K562 (cell line): ENCODE data around the gene AQP1. TPM values are rescaled to one million over a fixed set of nuclear protein-coding genes. Genes with fewer than 3 reads are reported as not detected.

Source experiments
- ATAC-seq: fragments of 200-7000 bp; cut with Tn5 transposase; 3 replicates; pipeline ENCODE4 v1.9.1; 2020; ENCODE audit warnings: moderate library complexity
- BruUV-seq: library from RNA; stranded (reverse); fragments of 400-500 nt; replicated peaks from 2 replicates; lab custom pipeline; 2021; lab: Mats Ljungman, UMichigan
- CTCF ChIA-PET: fragments of 300-600 bp; formaldehyde crosslinking; extraction: SDS; loops from one replicate; lab custom pipeline; 2021; ENCODE audit warnings: low intra/inter-chr PET ratio; lab: Yijun Ruan, JAX
- POLR2A ChIA-PET: fragments of 300-600, 350-650 bp; sonication (Branson Sonifier 250); formaldehyde crosslinking; extraction: SDS; loops from one replicate; lab custom pipeline; 2021; ENCODE audit warnings: antibody characterized with exemption, inconsistent platforms; lab: Yijun Ruan, JAX
- DNase-seq, 4 experiments: peaks; one replicate each; pipeline versions ENCODE4 v3.0.0 to v3.0.0-alpha.2; 2011 to 2018; ENCODE audit warnings: low spot score in 3 of 4, mixed read lengths in 3 of 4; ENCODE audit errors: extremely low read depth in 1 of 4
- FAIRE-seq: peaks from 2 replicates; lab custom pipeline; 2011; peaks lifted over from hg19 to GRCh38; lab: Jason Lieb, UNC
- H2AFZ ChIP-seq: 2 replicates; pipeline ENCODE4 v1.6.0; 2011; ENCODE audit warnings: low read depth, low read length, control low read depth, inconsistent platforms
- H3K27ac ChIP-seq: fragments of 200-600 bp; 3 replicates; pipeline ENCODE4 v1.8.0; 2011; ENCODE audit warnings: low read depth, mild to moderate bottlenecking, control low read depth, inconsistent platforms, low read length, moderate library complexity, mixed read lengths; ENCODE audit errors: extremely low read depth
- H3K27me3 ChIP-seq, 2 experiments: fragments of 300-600 bp in 1 of 2; 2 replicates in 1 of 2; 3 replicates in 1 of 2; pipeline versions ENCODE4 v1.6.0 to v1.8.0; 2011; ENCODE audit warnings: inconsistent platforms in 2 of 2, low read length in 2 of 2, mild to moderate bottlenecking in 1 of 2, mixed read lengths in 1 of 2, moderate library complexity in 1 of 2; ENCODE audit not compliant: control insufficient read depth in 2 of 2, insufficient read depth in 2 of 2
- H3K36me3 ChIP-seq: fragments of 300-600 bp; 3 replicates; pipeline ENCODE4 v1.8.0; 2011; ENCODE audit warnings: mild to moderate bottlenecking, low read length, inconsistent platforms; ENCODE audit not compliant: control insufficient read depth, insufficient read depth
- H3K4me1 ChIP-seq, 2 experiments: fragments of 200-600 bp in 1 of 2; replicated peaks in 1 of 2; 2 replicates in 1 of 2; 3 replicates in 1 of 2; pipeline versions ENCODE4 v1.5.1 to v1.8.0; 2011; ENCODE audit warnings: inconsistent platforms in 2 of 2, low read length in 2 of 2, mild to moderate bottlenecking in 1 of 2, mixed read lengths in 1 of 2, moderate library complexity in 1 of 2; ENCODE audit not compliant: control insufficient read depth in 2 of 2, insufficient read depth in 2 of 2
- H3K4me2 ChIP-seq: 2 replicates; pipeline ENCODE4 v1.6.1; 2011; ENCODE audit warnings: low read length, control low read depth, inconsistent platforms, mixed read lengths; ENCODE audit not compliant: insufficient read depth
- H3K4me3 ChIP-seq: fragments of 200-600 bp; sonication (generic), shearing (Covaris generic); 2 replicates; pipeline ENCODE4 v1.5.1; 2016; ENCODE audit warnings: control low read depth, inconsistent platforms
- H3K79me2 ChIP-seq: fragments of 200-600 bp; 3 replicates; pipeline ENCODE4 v1.8.0; 2011; ENCODE audit warnings: low read length, inconsistent platforms; ENCODE audit not compliant: control insufficient read depth, insufficient read depth
- H3K9ac ChIP-seq, 2 experiments: 2 replicates each; pipeline versions ENCODE4 v1.6.0 to v1.6.1; 2011; ENCODE audit warnings: low read depth in 2 of 2, low read length in 2 of 2, control low read depth in 1 of 2, inconsistent platforms in 1 of 2, mild to moderate bottlenecking in 1 of 2, mixed read lengths in 1 of 2; ENCODE audit not compliant: insufficient read depth in 1 of 2
- H3K9me1 ChIP-seq: one replicate; pipeline ENCODE4 v1.6.0; 2011; ENCODE audit warnings: inconsistent platforms, mild to moderate bottlenecking, low read length, moderate library complexity; ENCODE audit not compliant: control insufficient read depth, insufficient read depth
- H3K9me3 ChIP-seq: replicated peaks from 2 replicates; pipeline ENCODE4 v1.5.1; 2011; ENCODE audit warnings: low read depth, low read length, inconsistent platforms; ENCODE audit not compliant: control insufficient read depth, insufficient read depth
- H4K20me1 ChIP-seq: replicated peaks from 2 replicates; pipeline ENCODE4 v1.6.1; 2011; ENCODE audit warnings: low read length, inconsistent platforms, mixed read lengths; ENCODE audit not compliant: control insufficient read depth, insufficient read depth
- ADNP ChIP-seq: fragments of 200-800 bp; sonication (Bioruptor generic); IDR thresholded peaks from 2 replicates; pipeline ENCODE4 v1.6.1; 2016; ENCODE audit warnings: missing genetic modification characterization, missing compliant biosample characterization
- BCOR ChIP-seq: fragments of 450-650 bp; IDR thresholded peaks from 2 replicates; pipeline ENCODE4 v1.6.1; 2016
- JUND ChIP-seq, 2 experiments: IDR thresholded peaks; 2 replicates in 1 of 2; 3 replicates in 1 of 2; pipeline ENCODE4 v1.6.1; 2011; ENCODE audit warnings: borderline replicate concordance in 2 of 2, low read depth in 2 of 2, low read length in 2 of 2, improper control_type of control experiment in 1 of 2, missing biosample characterization in 1 of 2, missing genetic modification characterization in 1 of 2, missing genetic modification reagents in 1 of 2
- KDM1A ChIP-seq, 2 experiments: fragments of 450-650 bp; IDR thresholded peaks; 2 replicates each; pipeline ENCODE4 v1.6.1; 2016; ENCODE audit warnings: mild to moderate bottlenecking in 2 of 2
- PCBP2 ChIP-seq: fragments of 200-400 bp; formaldehyde crosslinking; IDR thresholded peaks from 2 replicates; pipeline ENCODE4 v1.6.1; 2018; ENCODE audit warnings: low read length, low read depth, mild to moderate bottlenecking, moderate library complexity; ENCODE audit not compliant: poor library complexity, severe bottlenecking
- RBM25 ChIP-seq: fragments of 200-400 bp; formaldehyde crosslinking; IDR thresholded peaks from 2 replicates; pipeline ENCODE4 v1.6.1; 2018; ENCODE audit warnings: low read length, low read depth, moderate library complexity; ENCODE audit not compliant: severe bottlenecking
- TAF15 ChIP-seq: fragments of 200-400 bp; formaldehyde crosslinking; IDR thresholded peaks from 2 replicates; pipeline ENCODE4 v1.6.1; 2017; ENCODE audit warnings: mild to moderate bottlenecking, low read depth, low read length, moderate library complexity
- TRIM24 ChIP-seq, 2 experiments: fragments of 450-650 bp; IDR thresholded peaks; 2 replicates each; pipeline ENCODE4 v1.6.1; 2016
- ZFP36 ChIP-seq: fragments of 150-350 bp; IDR thresholded peaks from 2 replicates; pipeline ENCODE4 v1.6.1; 2018; ENCODE audit warnings: low read length, low read depth; ENCODE audit not compliant: partially characterized antibody
- ZFX ChIP-seq: sonication (generic); formaldehyde crosslinking; IDR thresholded peaks from 2 replicates; pipeline ENCODE4 v1.8.0; 2022; ENCODE audit warnings: mild to moderate bottlenecking, missing genetic modification reagents, moderate library complexity
- ZNF146 ChIP-seq: IDR thresholded peaks from one replicate; pipeline ENCODE4 v1.6.1; 2018; ENCODE audit warnings: missing compliant biosample characterization; ENCODE audit not compliant: unreplicated experiment
- ZNF583 ChIP-seq: fragments of 250-450 bp; sonication (Bioruptor Pico); IDR thresholded peaks from 2 replicates; pipeline ENCODE4 v1.4.0; 2020
- WGBS: fragments of 100-300 bp; shearing (Covaris generic); methylation state at CpG from one replicate; pipeline ENCODE4 v1.1.6; 2016; ENCODE audit warnings: low coverage, mixed read lengths; ENCODE audit not compliant: insufficient coverage; ENCODE audit errors: missing lambda C conversion rate; 5-methylcytosine and 5-hydroxymethylcytosine counted together
- in situ Hi-C: fragments of 300-500 bp; cut with MboI; formaldehyde crosslinking; loops from 4 replicates; pipeline ENCODE4 v1.15.0; 2018; ENCODE audit warnings: inconsistent platforms, mixed read lengths
- intact Hi-C: fragments of 100-400 bp; cut with micrococcal nuclease; formaldehyde crosslinking; loops from 2 replicates; pipeline ENCODE4 v1.14.2; 2022
- polyA plus RNA-seq, 8 experiments: library from polyadenylated mRNA; depleted of rRNA in 4 of 8; stranded (reverse) in 5 of 8; unstranded in 3 of 8; fragments of >200 nt; fragmentation: Nextera tagmentation in 2 of 8; fragmentation: Illumina TruSeq in 1 of 8; extraction: Ambion mirVana in 2 of 8; extraction: Trizol in 1 of 8; gene quantifications; 2 replicates each; pipeline versions ENCODE4 v1.2.1 to v1.2.3, GENCODE V29; 2011 to 2014; ENCODE audit warnings: inconsistent platforms in 1 of 8, missing spikeins in 1 of 8
- total RNA-seq, 7 experiments: library from RNA; depleted of rRNA in 6 of 7; stranded (reverse); fragments of >200 nt in 6 of 7; fragmentation: Illumina TruSeq in 2 of 7; extraction: Trizol in 2 of 7; gene quantifications; 2 replicates each; pipeline versions ENCODE4 v1.2.1 to v1.2.3, GENCODE V29; 2011 to 2021; ENCODE audit warnings: low replicate concordance in 1 of 7
- TF ChIP-seq, protein P1 (sequence below): fragments of 250-450 bp; sonication (Bioruptor Pico); IDR thresholded peaks from 2 replicates; pipeline ENCODE4 v1.5.0; 2022; ENCODE audit warnings: mild to moderate bottlenecking
- TF ChIP-seq, protein P2 (sequence below): fragments of 450-650 bp; IDR thresholded peaks from 2 replicates; pipeline ENCODE4 v1.6.1; 2017; ENCODE audit warnings: mild to moderate bottlenecking, moderate library complexity

The AQP1 gene
- total and polyA plus RNA-seq, 9 of the 15 experiments (the other 6 are each of a cell fraction or from before 2014, with no cell fraction given): 0.18 to 12.6 (median 4.1) TPM

DNA sequence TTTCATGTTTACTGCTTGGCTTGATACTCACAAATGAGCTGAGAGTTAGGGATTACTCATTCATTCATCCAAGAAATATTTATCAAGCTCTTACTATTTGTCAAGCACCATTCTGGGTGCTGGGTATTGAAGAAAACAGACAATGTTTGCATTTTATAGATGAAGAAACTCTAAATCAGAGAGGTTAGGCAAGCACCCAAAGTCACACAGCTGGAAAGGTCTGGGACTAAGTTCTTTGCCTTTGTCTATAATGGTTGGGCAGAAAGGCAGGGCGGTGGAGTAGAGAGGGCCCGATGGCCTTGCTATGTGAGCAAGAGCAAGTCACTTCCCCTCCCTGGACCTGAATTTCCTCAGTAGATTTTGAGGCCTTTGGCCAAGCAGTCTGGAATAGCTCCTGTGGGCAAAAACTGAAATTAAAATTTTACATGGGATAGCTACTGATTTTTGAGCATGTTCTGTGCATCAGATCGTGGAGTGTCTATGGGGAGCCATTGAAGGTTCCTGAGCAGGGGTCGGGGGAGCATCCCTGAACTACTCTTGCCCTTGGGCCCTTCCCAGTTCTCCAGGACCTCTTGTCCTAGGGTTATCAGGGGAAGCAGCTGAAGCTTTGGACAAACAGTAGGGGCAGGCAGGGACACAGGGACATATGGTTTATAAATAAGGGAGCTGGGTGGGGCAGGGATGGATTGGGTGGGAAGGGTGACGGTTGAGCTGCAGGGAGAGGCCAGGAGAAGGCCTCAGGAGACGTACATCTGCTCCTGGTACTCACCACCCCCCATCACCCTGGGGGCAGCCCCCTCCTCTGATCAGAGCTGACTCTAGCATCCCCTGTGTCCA is 23.3 kb downstream of the AQP1 start:
- FAIRE-seq: no peak
- ChIA-PET POLR2A (interaction anchor here (0.5 to 1.6 kb wide), 7 partner anchors 10 to 161 kb away, joined by 3 to 4 read pairs (median 3); no protein-coding TSS in a partner anchor), CTCF (no interaction called here)
- intact Hi-C loops: no loop called here
- TF ChIP-seq JUND (IDR thresholded peaks at IDR 0.05; ENCODE audit: borderline replicate concordance, low read depth, low read length) (no peak), JUND (tag; IDR thresholded peaks at IDR 0.05; ENCODE audit: borderline replicate concordance, low read depth, low read length) (no peak), TRIM24 (IDR thresholded peaks at IDR 0.05) (no peak), TAF15 (no peak), ZNF583 (CRISPR knock-in tag) (no peak), ZFP36 (peak; percentile 79), BCOR (peak; percentile 82; the same call in 1 of the 2 replicates), KDM1A (IDR thresholded peaks at IDR 0.05) (0 out of 4 replicates have a peak, but pooled peaks have one; percentile 20 to 43), ZNF146 (no peak), PCBP2 (no peak), ADNP (tag) (peak; percentile 43; the same call in 1 of the 2 replicates), RBM25 (peak; percentile 72), ZFX (CRISPR knock-in tag) (no peak)
- TF ChIP-seq, protein P1, sequence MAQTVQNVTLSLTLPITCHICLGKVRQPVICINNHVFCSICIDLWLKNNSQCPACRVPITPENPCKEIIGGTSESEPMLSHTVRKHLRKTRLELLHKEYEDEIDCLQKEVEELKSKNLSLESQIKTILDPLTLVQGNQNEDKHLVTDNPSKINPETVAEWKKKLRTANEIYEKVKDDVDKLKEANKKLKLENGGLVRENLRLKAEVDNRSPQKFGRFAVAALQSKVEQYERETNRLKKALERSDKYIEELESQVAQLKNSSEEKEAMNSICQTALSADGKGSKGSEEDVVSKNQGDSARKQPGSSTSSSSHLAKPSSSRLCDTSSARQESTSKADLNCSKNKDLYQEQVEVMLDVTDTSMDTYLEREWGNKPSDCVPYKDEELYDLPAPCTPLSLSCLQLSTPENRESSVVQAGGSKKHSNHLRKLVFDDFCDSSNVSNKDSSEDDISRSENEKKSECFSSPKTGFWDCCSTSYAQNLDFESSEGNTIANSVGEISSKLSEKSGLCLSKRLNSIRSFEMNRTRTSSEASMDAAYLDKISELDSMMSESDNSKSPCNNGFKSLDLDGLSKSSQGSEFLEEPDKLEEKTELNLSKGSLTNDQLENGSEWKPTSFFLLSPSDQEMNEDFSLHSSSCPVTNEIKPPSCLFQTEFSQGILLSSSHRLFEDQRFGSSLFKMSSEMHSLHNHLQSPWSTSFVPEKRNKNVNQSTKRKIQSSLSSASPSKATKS: no peak
- TF ChIP-seq, protein P2, sequence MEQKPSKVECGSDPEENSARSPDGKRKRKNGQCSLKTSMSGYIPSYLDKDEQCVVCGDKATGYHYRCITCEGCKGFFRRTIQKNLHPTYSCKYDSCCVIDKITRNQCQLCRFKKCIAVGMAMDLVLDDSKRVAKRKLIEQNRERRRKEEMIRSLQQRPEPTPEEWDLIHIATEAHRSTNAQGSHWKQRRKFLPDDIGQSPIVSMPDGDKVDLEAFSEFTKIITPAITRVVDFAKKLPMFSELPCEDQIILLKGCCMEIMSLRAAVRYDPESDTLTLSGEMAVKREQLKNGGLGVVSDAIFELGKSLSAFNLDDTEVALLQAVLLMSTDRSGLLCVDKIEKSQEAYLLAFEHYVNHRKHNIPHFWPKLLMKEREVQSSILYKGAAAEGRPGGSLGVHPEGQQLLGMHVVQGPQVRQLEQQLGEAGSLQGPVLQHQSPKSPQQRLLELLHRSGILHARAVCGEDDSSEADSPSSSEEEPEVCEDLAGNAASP: no peak
- TF ChIP-seq, all 486 proteins: peak for 5
- DNase-seq: peak in 1 of 4 experiments; percentile 3
- no peak for ATAC-seq
- Histone ChIP-seq H3K27me3 (no peaks in the 10 kb centered on the region), H3K27ac (no peak overlapping the region), H3K9ac (peak overlapping the region in 1 of 2 experiments; percentile 42; a peak in 1 of 4 replicates), H3K9me3 (no peaks in the 10 kb centered on the region), H3K36me3 (no peaks in the 10 kb centered on the region), H3K4me3 (no peak overlapping the region), H2AFZ (no peak overlapping the region), H4K20me1 (no peaks in the 10 kb centered on the region), H3K4me1 (peaks cover 0 to 36% of the 10 kb centered on the region in 2 experiments; a peak in 3 of 5 replicates), H3K9me1 (no peaks in the 10 kb centered on the region), H3K4me2 (no peak overlapping the region), H3K79me2 (no peaks in the 10 kb centered on the region)
- BruUV-seq: no TSS peak
- in situ Hi-C loops: no loop called here
- 25% methylated on average over 6 of the region's 6 CpGs for WGBS
